H1 (cell line): ENCODE measurements around the gene SSBP3. TPM values are rescaled to one million over a fixed set of nuclear protein-coding genes. Genes with fewer than 3 reads are reported as not detected.

ENCODE experiments used
- CTCF ChIA-PET: fragments of 300-600 bp; sonication (Branson Sonifier 250); formaldehyde crosslinking; loops from one replicate; lab custom pipeline; 2021; ENCODE audit not compliant: partially characterized antibody; lab: Charles Lee
- POLR2A ChIA-PET: fragments of 300-600 bp; sonication (Branson Sonifier 250); formaldehyde crosslinking; loops from one replicate; lab custom pipeline; 2021; ENCODE audit warnings: inconsistent platforms; ENCODE audit not compliant: partially characterized antibody; lab: Charles Lee
- DNase-seq, 2 experiments: peaks; one replicate each; pipeline versions ENCODE4 v3.0.0 to v3.0.0-alpha.2; 2010 to 2022; ENCODE audit warnings: low spot score in 2 of 2, low read depth in 1 of 2, mixed read lengths in 1 of 2
- FAIRE-seq: peaks from 2 replicates; lab custom pipeline; 2011; peaks lifted over from hg19 to GRCh38; lab: Jason Lieb, UNC
- H2AFZ ChIP-seq: 2 replicates; pipeline ENCODE4 v1.8.1; 2012; ENCODE audit warnings: low read length, inconsistent platforms
- H2AK5ac ChIP-seq: 2 replicates; pipeline ENCODE4 v1.6.1; 2013; ENCODE audit warnings: low read depth, low read length
- H2BK120ac ChIP-seq: replicated peaks from 2 replicates; pipeline ENCODE3; 2013; ENCODE audit warnings: low read depth, low read length, inconsistent platforms
- H2BK12ac ChIP-seq: 2 replicates; pipeline ENCODE4 v1.6.1; 2013; ENCODE audit warnings: low read depth, low read length
- H2BK15ac ChIP-seq: 2 replicates; pipeline ENCODE4 v1.6.1; 2013; ENCODE audit warnings: low read length
- H2BK20ac ChIP-seq: 2 replicates; pipeline ENCODE4 v1.6.1; 2013; ENCODE audit warnings: low read length
- H2BK5ac ChIP-seq: 2 replicates; pipeline ENCODE4 v1.6.1; 2013; ENCODE audit warnings: low read depth, low read length
- H3K14ac ChIP-seq: 2 replicates; pipeline ENCODE4 v1.6.1; 2013; ENCODE audit warnings: inconsistent platforms; ENCODE audit not compliant: insufficient read length
- H3K18ac ChIP-seq: 2 replicates; pipeline ENCODE4 v1.6.1; 2013; ENCODE audit warnings: low read length; ENCODE audit errors: extremely low read depth
- H3K23ac ChIP-seq: 2 replicates; pipeline ENCODE4 v1.6.1; 2013; ENCODE audit warnings: inconsistent platforms; ENCODE audit not compliant: insufficient read length
- H3K23me2 ChIP-seq: 2 replicates; pipeline ENCODE4 v1.6.1; 2013; ENCODE audit warnings: low read depth, low read length
- H3K27ac ChIP-seq: 2 replicates; pipeline ENCODE4 v1.6.1; 2011; ENCODE audit warnings: low read depth, low read length, inconsistent platforms
- H3K27me3 ChIP-seq, 4 experiments: replicated peaks in 1 of 4; 1 replicate in 1 of 4; 2 replicates in 3 of 4; pipeline versions ENCODE4 v1.6.1 to v1.8.1; 2011 to 2013; ENCODE audit warnings: low read length in 3 of 4, mild to moderate bottlenecking in 3 of 4, inconsistent platforms in 2 of 4, mixed read lengths in 2 of 4, moderate library complexity in 1 of 4; ENCODE audit not compliant: control insufficient read depth in 3 of 4, insufficient read depth in 3 of 4; ENCODE audit errors: extremely low read depth in 1 of 4
- H3K36me3 ChIP-seq, 4 experiments: 2 replicates each; pipeline versions ENCODE4 v1.6.1 to v1.8.1; 2011 to 2013; ENCODE audit warnings: mild to moderate bottlenecking in 4 of 4, low read length in 3 of 4, moderate library complexity in 2 of 4, control low read depth in 1 of 4, inconsistent platforms in 1 of 4; ENCODE audit not compliant: insufficient read depth in 4 of 4, control insufficient read depth in 2 of 4
- H3K4ac ChIP-seq: replicated peaks from 2 replicates; pipeline ENCODE3; 2013; ENCODE audit warnings: low read length, low read depth, mixed read lengths, inconsistent platforms; ENCODE audit not compliant: insufficient read length
- H3K4me1 ChIP-seq, 4 experiments: replicated peaks in 1 of 4; 1 replicate in 1 of 4; 2 replicates in 3 of 4; pipeline versions ENCODE4 v1.6.1 to v1.8.1; 2011 to 2013; ENCODE audit warnings: low read length in 3 of 4, inconsistent platforms in 2 of 4, mixed read lengths in 1 of 4; ENCODE audit not compliant: insufficient read depth in 4 of 4, control insufficient read depth in 3 of 4
- H3K4me2 ChIP-seq, 2 experiments: 2 replicates each; pipeline versions ENCODE4 v1.6.1 to v1.8.1; 2011 to 2013; ENCODE audit warnings: low read depth in 2 of 2, low read length in 2 of 2, control low read depth in 1 of 2, inconsistent platforms in 1 of 2, mild to moderate bottlenecking in 1 of 2; ENCODE audit not compliant: insufficient read depth in 1 of 2
- H3K4me3 ChIP-seq, 4 experiments: fragments of 200-600, 300-600 bp in 1 of 4; sonication (generic), shearing (Covaris generic), sonication (Bioruptor Twin) in 1 of 4; 2 replicates each; pipeline versions ENCODE4 v1.5.1 to v1.8.1; 2011 to 2016; ENCODE audit warnings: low read length in 4 of 4, low read depth in 3 of 4, control low read depth in 2 of 4, inconsistent platforms in 2 of 4, mild to moderate bottlenecking in 2 of 4, mixed read lengths in 1 of 4, moderate library complexity in 1 of 4; ENCODE audit not compliant: insufficient read depth in 2 of 4; ENCODE audit errors: extremely low read depth in 1 of 4
- H3K56ac ChIP-seq: replicated peaks from 2 replicates; pipeline ENCODE3; 2013; ENCODE audit warnings: low read depth, mild to moderate bottlenecking, mixed read lengths, low read length, inconsistent platforms; ENCODE audit not compliant: insufficient read length
- H3K79me1 ChIP-seq: 2 replicates; pipeline ENCODE4 v1.6.1; 2013; ENCODE audit warnings: low read depth, low read length, control low read depth
- H3K79me2 ChIP-seq, 2 experiments: 2 replicates each; pipeline versions ENCODE4 v1.6.1 to v1.8.1; 2012 to 2013; ENCODE audit warnings: low read length in 2 of 2, mild to moderate bottlenecking in 2 of 2, inconsistent platforms in 1 of 2; ENCODE audit not compliant: insufficient read depth in 2 of 2, control insufficient read depth in 1 of 2
- H3K9ac ChIP-seq, 4 experiments: replicated peaks in 1 of 4; 1 replicate in 1 of 4; 2 replicates in 3 of 4; pipeline versions ENCODE4 v1.6.1 to v1.8.1; 2011 to 2013; ENCODE audit warnings: low read depth in 3 of 4, low read length in 3 of 4, control low read depth in 2 of 4, mild to moderate bottlenecking in 2 of 4, moderate library complexity in 2 of 4, inconsistent platforms in 1 of 4; ENCODE audit errors: extremely low read depth in 1 of 4
- H3K9me3 ChIP-seq, 2 experiments: 2 replicates each; pipeline versions ENCODE4 v1.6.1 to v1.8.1; 2012 to 2013; ENCODE audit warnings: mild to moderate bottlenecking in 2 of 2, moderate library complexity in 2 of 2, control low read depth in 1 of 2, inconsistent platforms in 1 of 2, low read depth in 1 of 2, low read length in 1 of 2, mixed read lengths in 1 of 2; ENCODE audit not compliant: insufficient read depth in 2 of 2
- H4K20me1 ChIP-seq, 2 experiments: replicated peaks in 1 of 2; 2 replicates each; pipeline versions ENCODE3 to v1.8.1; 2011 to 2013; ENCODE audit warnings: inconsistent platforms in 2 of 2, low read length in 2 of 2, mild to moderate bottlenecking in 1 of 2; ENCODE audit not compliant: insufficient read depth in 2 of 2, control insufficient read depth in 1 of 2
- H4K5ac ChIP-seq: 2 replicates; pipeline ENCODE4 v1.6.1; 2013; ENCODE audit warnings: low read length, low read depth, mixed read lengths, inconsistent platforms; ENCODE audit not compliant: insufficient read length
- H4K8ac ChIP-seq: 2 replicates; pipeline ENCODE4 v1.8.0; 2013; ENCODE audit warnings: mild to moderate bottlenecking, moderate library complexity, low read length, inconsistent platforms; ENCODE audit not compliant: insufficient read depth; ENCODE audit errors: extremely low read depth
- H4K91ac ChIP-seq: replicated peaks from 2 replicates; pipeline ENCODE3; 2013; ENCODE audit warnings: low read length, mixed read lengths, inconsistent platforms; ENCODE audit not compliant: insufficient read length
- ASH2L ChIP-seq: fragments of 200-600, 300-600 bp; sonication (generic); IDR thresholded peaks from one replicate; pipeline ENCODE4 v1.7.1; 2017; ENCODE audit warnings: low read length
- BCL11A ChIP-seq, 2 experiments: IDR thresholded peaks; one replicate each; pipeline ENCODE4 v1.6.1; 2011; ENCODE audit warnings: low read depth in 2 of 2, low read length in 2 of 2, mild to moderate bottlenecking in 2 of 2
- E2F6 ChIP-seq: IDR thresholded peaks from 2 replicates; pipeline ENCODE4 v1.6.1; 2012; ENCODE audit warnings: inconsistent platforms
- GTF2F1 ChIP-seq: IDR thresholded peaks from 2 replicates; pipeline ENCODE4 v1.6.1; 2012; ENCODE audit warnings: low read depth, low read length, improper control_type of control experiment, borderline replicate concordance
- JUN ChIP-seq: IDR thresholded peaks from 2 replicates; pipeline ENCODE4 v1.6.1; 2011; ENCODE audit warnings: low read depth, mild to moderate bottlenecking, improper control_type of control experiment, low read length
- KDM4A ChIP-seq: IDR thresholded peaks from one replicate; pipeline ENCODE4 v1.7.1; 2012; ENCODE audit warnings: low read depth, mild to moderate bottlenecking, moderate library complexity, low read length, inconsistent platforms; ENCODE audit not compliant: severe bottlenecking
- MAFK ChIP-seq: IDR thresholded peaks from 2 replicates; pipeline ENCODE4 v1.6.1; 2012; ENCODE audit warnings: low read depth, mild to moderate bottlenecking, improper control_type of control experiment, low read length
- SIRT6 ChIP-seq: IDR thresholded peaks from one replicate; pipeline ENCODE4 v1.7.1; 2012; ENCODE audit warnings: low read length, inconsistent platforms
- ZNF274 ChIP-seq: IDR thresholded peaks from 2 replicates; pipeline ENCODE4 v1.7.0; 2012; ENCODE audit warnings: low read length, borderline replicate concordance; ENCODE audit errors: extremely low read depth
- WGBS, 2 experiments: shearing (Covaris generic) in 1 of 2; methylation state at CpG; one replicate each; pipeline versions ENCODE4 v1.1.6 to v1.1.7; 2013 to 2015; ENCODE audit warnings: low lambda C conversion rate in 2 of 2, mixed read lengths in 2 of 2, inconsistent platforms in 1 of 2, low coverage in 1 of 2, missing lambda C conversion rate in 1 of 2; ENCODE audit not compliant: insufficient replicate concordance in 2 of 2, insufficient coverage in 1 of 2, insufficient read length in 1 of 2; ENCODE audit errors: extremely low coverage in 1 of 2, missing lambda C conversion rate in 1 of 2; 5-methylcytosine and 5-hydroxymethylcytosine counted together
- polyA plus RNA-seq, 7 experiments: library from polyadenylated mRNA; depleted of rRNA in 3 of 7; stranded (reverse) in 5 of 7; unstranded in 2 of 7; fragments of >200 nt in 5 of 7; fragments of 200-250 nt in 2 of 7; gene quantifications; 1 replicate in 5 of 7; 2 replicates in 1 of 7; 4 replicates in 1 of 7; pipeline versions ENCODE4 v1.2.1 to v1.2.3, GENCODE V29; 2011 to 2013; ENCODE audit warnings: missing spikeins in 2 of 7, mixed read lengths in 2 of 7
- total RNA-seq: library from RNA; stranded (reverse); fragmentation: NEBNext Ultra II Directional; extraction: Animal tissue kit (Norgen Biotek cat#: 25700); gene quantifications from 2 replicates; pipeline ENCODE4 v1.2.1, GENCODE V29; 2021

SSBP3 gene
- total and polyA plus RNA-seq, 2 of the 8 experiments (the other 6 are each of a cell fraction or from before 2014, with no cell fraction given): 99.7 to 133 TPM

GRCh38 chr1:54270543-54270942 lies 135.7 kb downstream of the SSBP3 start:
- H3K27me3 ChIP-seq: no peaks in the 10 kb centered on the region
- no peak overlapping the region for H4K8ac ChIP-seq
- H3K4me3 ChIP-seq: no peak overlapping the region
- no peak overlapping the region for H3K18ac ChIP-seq
- H4K5ac ChIP-seq: no peak overlapping the region
- ChIA-PET POLR2A (no interaction called here), CTCF (interaction anchor here (0.6 to 5.0 kb wide), 8 partner anchors 8 to 294 kb away, joined by 3 to 36 read pairs (median 5); no protein-coding TSS in a partner anchor)
- no peak overlapping the region for H2BK15ac ChIP-seq
- no peak overlapping the region for H3K27ac ChIP-seq
- H3K9me3 ChIP-seq: no peaks in the 10 kb centered on the region
- TF ChIP-seq BCL11A (IDR thresholded peaks at IDR 0.05; ENCODE audit: low read depth in 2 of 2, low read length in 2 of 2): no peak
- no peak for TF ChIP-seq SIRT6
- TF ChIP-seq ZNF274: no peak
- no peak for TF ChIP-seq E2F6
- no peak for TF ChIP-seq GTF2F1
- no peak for TF ChIP-seq ASH2L
- no peak for TF ChIP-seq KDM4A
- no peak for TF ChIP-seq JUN
- TF ChIP-seq MAFK: no peak
- 85% methylated on average over 7 of the region's 7 CpGs; no CpG with 5 or more reads in 1 of the 2 experiments for WGBS, 2 experiments
- H3K4me1 ChIP-seq: peaks cover 9 to 25% (median 21%) of the 10 kb centered on the region in 4 experiments
- H3K36me3 ChIP-seq: no peaks in the 10 kb centered on the region
- FAIRE-seq (no peak), DNase-seq (no peak)
- H3K9ac ChIP-seq: no peak overlapping the region
- peaks cover 28% of the 10 kb centered on the region for H3K79me1 ChIP-seq
- H3K14ac ChIP-seq: no peak overlapping the region
- no peak overlapping the region for H2BK12ac ChIP-seq
- no peak overlapping the region for H2BK120ac ChIP-seq
- no peak overlapping the region for H2AK5ac ChIP-seq
- no peak overlapping the region for H3K56ac ChIP-seq
- H3K4me2 ChIP-seq: no peak overlapping the region
- H4K20me1 ChIP-seq: peaks cover 14 to 21% of the 10 kb centered on the region in 2 experiments
- no peak overlapping the region for H3K4ac ChIP-seq
- no peak overlapping the region for H2AFZ ChIP-seq
- no peaks in the 10 kb centered on the region for H3K23me2 ChIP-seq
- no peak overlapping the region for H2BK5ac ChIP-seq
- no peak overlapping the region for H4K91ac ChIP-seq
- H3K79me2 ChIP-seq: peaks cover 0 to 93% of the 10 kb centered on the region in 2 experiments; a peak in 2 of 4 replicates
- no peak overlapping the region for H3K23ac ChIP-seq
- H2BK20ac ChIP-seq: no peak overlapping the region
